ENCODE results near the gene SNRPF.

DNA sequence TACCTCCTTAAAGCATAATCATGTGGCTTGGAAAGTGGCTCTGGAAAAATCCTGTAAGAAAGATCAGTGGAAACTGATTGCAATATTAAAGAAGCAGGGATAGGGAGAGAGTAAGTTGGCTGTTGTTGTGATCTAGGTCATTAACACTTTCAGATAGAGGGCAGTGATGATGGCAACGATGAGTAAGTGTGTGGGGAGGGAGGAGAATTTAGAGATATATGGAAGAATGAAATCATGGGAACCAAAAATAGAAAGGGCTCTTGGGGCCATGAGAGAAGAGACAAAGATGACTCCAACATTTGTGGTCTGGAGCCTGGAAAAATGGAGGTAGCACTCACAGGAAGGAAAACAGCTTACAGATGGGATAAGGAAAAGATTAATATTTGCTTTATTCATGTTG lies 23.3 kb downstream of the SNRPF start:
- TF ChIP-seq CTCF (IDR thresholded peaks at IDR 0.05; ENCODE audit: insufficient read depth, low read length) (no peak), GABPA (IDR thresholded peaks at IDR 0.05; ENCODE audit: low read depth) (no peak)
- TF ChIP-seq, protein P1, sequence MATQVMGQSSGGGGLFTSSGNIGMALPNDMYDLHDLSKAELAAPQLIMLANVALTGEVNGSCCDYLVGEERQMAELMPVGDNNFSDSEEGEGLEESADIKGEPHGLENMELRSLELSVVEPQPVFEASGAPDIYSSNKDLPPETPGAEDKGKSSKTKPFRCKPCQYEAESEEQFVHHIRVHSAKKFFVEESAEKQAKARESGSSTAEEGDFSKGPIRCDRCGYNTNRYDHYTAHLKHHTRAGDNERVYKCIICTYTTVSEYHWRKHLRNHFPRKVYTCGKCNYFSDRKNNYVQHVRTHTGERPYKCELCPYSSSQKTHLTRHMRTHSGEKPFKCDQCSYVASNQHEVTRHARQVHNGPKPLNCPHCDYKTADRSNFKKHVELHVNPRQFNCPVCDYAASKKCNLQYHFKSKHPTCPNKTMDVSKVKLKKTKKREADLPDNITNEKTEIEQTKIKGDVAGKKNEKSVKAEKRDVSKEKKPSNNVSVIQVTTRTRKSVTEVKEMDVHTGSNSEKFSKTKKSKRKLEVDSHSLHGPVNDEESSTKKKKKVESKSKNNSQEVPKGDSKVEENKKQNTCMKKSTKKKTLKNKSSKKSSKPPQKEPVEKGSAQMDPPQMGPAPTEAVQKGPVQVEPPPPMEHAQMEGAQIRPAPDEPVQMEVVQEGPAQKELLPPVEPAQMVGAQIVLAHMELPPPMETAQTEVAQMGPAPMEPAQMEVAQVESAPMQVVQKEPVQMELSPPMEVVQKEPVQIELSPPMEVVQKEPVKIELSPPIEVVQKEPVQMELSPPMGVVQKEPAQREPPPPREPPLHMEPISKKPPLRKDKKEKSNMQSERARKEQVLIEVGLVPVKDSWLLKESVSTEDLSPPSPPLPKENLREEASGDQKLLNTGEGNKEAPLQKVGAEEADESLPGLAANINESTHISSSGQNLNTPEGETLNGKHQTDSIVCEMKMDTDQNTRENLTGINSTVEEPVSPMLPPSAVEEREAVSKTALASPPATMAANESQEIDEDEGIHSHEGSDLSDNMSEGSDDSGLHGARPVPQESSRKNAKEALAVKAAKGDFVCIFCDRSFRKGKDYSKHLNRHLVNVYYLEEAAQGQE (IDR thresholded peaks at IDR 0.05; ENCODE audit: insufficient replicate concordance, low read depth): no peak

Measured in HL-60 (cell line).